Measurements from ENCODE around the gene PPP1R3G.

The PPP1R3G gene

DNA sequence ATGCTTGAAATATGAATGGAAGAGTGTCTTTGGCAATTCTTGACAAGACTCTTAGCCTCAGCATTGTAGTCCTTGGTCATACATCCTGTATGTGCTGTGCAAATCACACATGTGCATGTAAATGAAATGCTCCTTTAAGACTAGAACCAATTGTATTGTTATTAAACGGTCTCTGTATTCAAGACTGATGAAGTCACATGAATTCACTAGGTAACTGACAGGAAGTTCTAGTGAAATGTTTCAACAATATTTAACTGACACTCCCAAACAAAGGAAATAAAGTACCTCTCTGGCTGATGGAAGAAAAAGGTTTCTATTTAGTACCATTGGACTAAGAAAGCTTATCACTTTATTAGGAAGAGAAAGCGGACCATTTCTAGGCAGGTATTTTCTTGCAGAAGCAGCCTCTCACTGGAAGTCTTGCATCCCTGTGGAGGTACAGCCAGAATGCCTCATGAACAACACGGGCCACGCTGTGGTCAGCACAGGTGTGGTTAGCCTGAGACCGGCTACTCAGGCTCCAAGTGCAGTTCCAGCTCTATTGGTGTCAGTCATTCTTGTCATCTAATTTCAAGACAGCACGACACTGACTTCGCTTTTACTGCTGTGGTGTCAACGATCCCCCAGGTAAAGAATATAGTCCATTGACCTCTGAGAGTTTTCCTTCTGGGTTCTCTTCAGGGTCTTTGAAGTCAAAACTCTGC is 17.3 kb downstream of the PPP1R3G start:
- H2BK15ac ChIP-seq (ENCODE audit: low read length) = no peak overlapping the region
- no CpG with 5 or more reads among the region's 8 CpGs for WGBS, 2 donors (ENCODE audit: extremely low coverage in 2 of 2, insufficient read length in 2 of 2, insufficient replicate concordance in 1 of 2)
- no peak overlapping the region for H4K8ac ChIP-seq (ENCODE audit: low read depth, low read length)
- H3K27me3 ChIP-seq (ENCODE audit: control insufficient read depth in 3 of 3, insufficient read depth in 3 of 3, low read depth in 1 of 3, low read length in 3 of 3) = no peaks in the 10 kb centered on the region
- H3K4me1 ChIP-seq (ENCODE audit: control insufficient read depth in 2 of 2, insufficient read depth in 1 of 2, low read depth in 1 of 2, low read length in 2 of 2) = peaks cover 0 to 4% of the 10 kb centered on the region in 2 donors
- H3K4ac ChIP-seq (ENCODE audit: low read length) = no peak overlapping the region
- DNase-seq (ENCODE audit: low spot score) = no peak
- no peak overlapping the region for H4K91ac ChIP-seq (ENCODE audit: low read depth, low read length, poor library complexity)
- no peak overlapping the region for H3K14ac ChIP-seq (ENCODE audit: low read length)
- no peak overlapping the region for H3K23ac ChIP-seq (ENCODE audit: low read depth, low read length, poor library complexity)
- H3K18ac ChIP-seq (ENCODE audit: low read length) = no peak overlapping the region
- H3K9me3 ChIP-seq (replicated peaks in 1 of 2; ENCODE audit: control insufficient read depth in 2 of 2, insufficient read depth in 1 of 2, low read depth in 1 of 2, low read length in 2 of 2) = no peaks in the 10 kb centered on the region
- H2BK120ac ChIP-seq (ENCODE audit: low read depth, low read length) = no peak overlapping the region
- H3K4me2 ChIP-seq (ENCODE audit: insufficient read depth, low read length, poor library complexity, severe bottlenecking) = no peak overlapping the region
- no peak overlapping the region for H2AK5ac ChIP-seq (ENCODE audit: low read depth, low read length)
- no peak overlapping the region for H3K4me3 ChIP-seq (ENCODE audit: low read length in 2 of 2)
- H3K9ac ChIP-seq (ENCODE audit: low read depth, low read length, poor library complexity) = no peak overlapping the region
- H3K27ac ChIP-seq (replicated peaks; ENCODE audit: low read length) = no peak overlapping the region
- peaks cover 0 to 1% of the 10 kb centered on the region in 2 donors for H3K36me3 ChIP-seq (replicated peaks in 1 of 2; ENCODE audit: control insufficient read depth in 2 of 2, insufficient read depth in 2 of 2, low read length in 2 of 2)
- H3K79me1 ChIP-seq (ENCODE audit: low read depth, low read length) = no peaks in the 10 kb centered on the region
- no peak overlapping the region for H2BK12ac ChIP-seq (ENCODE audit: low read length)
- H2AFZ ChIP-seq (ENCODE audit: low read length) = no peak overlapping the region
- H2BK5ac ChIP-seq (ENCODE audit: low read length) = no peak overlapping the region

DNA sequence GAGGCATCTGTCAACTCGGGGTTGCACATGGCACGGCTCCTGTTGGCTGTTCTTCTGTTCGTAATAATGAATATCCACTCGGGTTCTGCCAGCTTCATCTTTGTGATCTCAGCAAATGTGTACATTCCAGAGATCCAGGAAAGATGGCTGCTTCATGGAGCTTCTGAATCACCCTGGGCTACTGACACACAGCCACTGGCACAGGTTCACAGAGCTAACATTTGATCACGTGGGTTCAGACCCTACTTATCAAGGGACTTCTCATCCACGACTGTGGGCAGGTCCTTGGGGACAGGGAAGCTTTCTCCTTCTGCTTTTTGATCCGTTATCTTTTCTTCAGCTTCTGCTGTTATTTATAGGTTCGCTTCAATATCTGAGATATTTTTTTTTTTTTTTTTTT is 18.1 kb downstream of the PPP1R3G start:
- Histone ChIP-seq H2AK5ac (ENCODE audit: low read depth, low read length) (no peak overlapping the region), H3K79me1 (ENCODE audit: low read depth, low read length) (no peaks in the 10 kb centered on the region)

DNA sequence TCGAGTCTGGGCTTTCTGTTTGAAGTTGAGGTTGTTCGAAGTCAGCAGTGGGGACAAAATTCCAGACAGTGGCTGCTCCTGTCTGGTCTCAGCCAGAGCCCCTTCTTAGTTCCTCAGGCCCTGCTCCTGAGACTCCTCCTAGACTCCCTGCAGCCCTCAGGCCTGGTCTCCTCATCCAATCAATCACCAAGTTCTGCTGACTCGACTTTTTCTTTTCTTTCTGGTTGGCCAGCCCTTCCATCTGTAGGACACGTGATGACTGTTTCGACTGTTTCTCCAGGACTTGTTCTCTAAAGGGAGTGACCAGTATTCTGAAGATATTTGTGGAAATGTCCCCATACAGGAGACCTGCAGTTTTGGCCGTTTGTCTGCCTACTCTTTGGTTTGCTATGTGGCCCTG is 19.5 kb downstream of the PPP1R3G start:
- Histone ChIP-seq H2AFZ (ENCODE audit: low read length) (no peak overlapping the region), H4K8ac (ENCODE audit: low read depth, low read length) (no peak overlapping the region), H3K27ac (replicated peaks; ENCODE audit: low read length) (no peak overlapping the region), H3K4me2 (ENCODE audit: insufficient read depth, low read length, poor library complexity, severe bottlenecking) (no peak overlapping the region), H3K4me1 (ENCODE audit: control insufficient read depth in 2 of 2, insufficient read depth in 1 of 2, low read depth in 1 of 2, low read length in 2 of 2) (peaks cover 0 to 4% of the 10 kb centered on the region in 2 donors), H3K18ac (ENCODE audit: low read length) (no peak overlapping the region), H3K79me1 (ENCODE audit: low read depth, low read length) (no peaks in the 10 kb centered on the region), H2AK5ac (ENCODE audit: low read depth, low read length) (no peak overlapping the region), H3K23ac (ENCODE audit: low read depth, low read length, poor library complexity) (no peak overlapping the region), H3K9me3 (replicated peaks in 1 of 2; ENCODE audit: control insufficient read depth in 2 of 2, insufficient read depth in 1 of 2, low read depth in 1 of 2, low read length in 2 of 2) (no peaks in the 10 kb centered on the region), H2BK15ac (ENCODE audit: low read length) (no peak overlapping the region), H4K91ac (ENCODE audit: low read depth, low read length, poor library complexity) (no peak overlapping the region), H2BK120ac (ENCODE audit: low read depth, low read length) (no peak overlapping the region), H2BK5ac (ENCODE audit: low read length) (no peak overlapping the region), H3K27me3 (ENCODE audit: control insufficient read depth in 3 of 3, insufficient read depth in 3 of 3, low read depth in 1 of 3, low read length in 3 of 3) (no peaks in the 10 kb centered on the region), H3K4me3 (ENCODE audit: low read length in 2 of 2) (no peak overlapping the region), H2BK12ac (ENCODE audit: low read length) (no peak overlapping the region), H3K4ac (ENCODE audit: low read length) (no peak overlapping the region), H3K14ac (ENCODE audit: low read length) (no peak overlapping the region), H3K36me3 (replicated peaks in 1 of 2; ENCODE audit: control insufficient read depth in 2 of 2, insufficient read depth in 2 of 2, low read length in 2 of 2) (peaks cover 2 to 8% of the 10 kb centered on the region in 2 donors), H3K9ac (ENCODE audit: low read depth, low read length, poor library complexity) (no peak overlapping the region)
- WGBS, 2 donors (ENCODE audit: extremely low coverage in 2 of 2, insufficient read length in 2 of 2, insufficient replicate concordance in 1 of 2) = no CpG with 5 or more reads among the region's 6 CpGs
- no peak for DNase-seq (ENCODE audit: low spot score)

More for the DNA sequence above, 18.1 kb downstream of the PPP1R3G start:
- H2BK12ac ChIP-seq (ENCODE audit: low read length) = no peak overlapping the region
- no peak overlapping the region for H2BK5ac ChIP-seq (ENCODE audit: low read length)
- no peak overlapping the region for H3K23ac ChIP-seq (ENCODE audit: low read depth, low read length, poor library complexity)
- no peak overlapping the region for H3K4me3 ChIP-seq (ENCODE audit: low read length in 2 of 2)
- no peak overlapping the region for H3K4ac ChIP-seq (ENCODE audit: low read length)
- H3K36me3 ChIP-seq (replicated peaks in 1 of 2; ENCODE audit: control insufficient read depth in 2 of 2, insufficient read depth in 2 of 2, low read length in 2 of 2) = peaks cover 0 to 2% of the 10 kb centered on the region in 2 donors
- no peaks in the 10 kb centered on the region for H3K27me3 ChIP-seq (ENCODE audit: control insufficient read depth in 3 of 3, insufficient read depth in 3 of 3, low read depth in 1 of 3, low read length in 3 of 3)
- H4K91ac ChIP-seq (ENCODE audit: low read depth, low read length, poor library complexity) = no peak overlapping the region
- no peak for DNase-seq (ENCODE audit: low spot score)
- no peak overlapping the region for H3K4me2 ChIP-seq (ENCODE audit: insufficient read depth, low read length, poor library complexity, severe bottlenecking)
- H2BK120ac ChIP-seq (ENCODE audit: low read depth, low read length) = no peak overlapping the region
- H2BK15ac ChIP-seq (ENCODE audit: low read length) = no peak overlapping the region
- no peak overlapping the region for H4K8ac ChIP-seq (ENCODE audit: low read depth, low read length)
- no peak overlapping the region for H3K14ac ChIP-seq (ENCODE audit: low read length)
- no peaks in the 10 kb centered on the region for H3K9me3 ChIP-seq (replicated peaks in 1 of 2; ENCODE audit: control insufficient read depth in 2 of 2, insufficient read depth in 1 of 2, low read depth in 1 of 2, low read length in 2 of 2)
- no peak overlapping the region for H3K27ac ChIP-seq (replicated peaks; ENCODE audit: low read length)
- H3K9ac ChIP-seq (ENCODE audit: low read depth, low read length, poor library complexity) = no peak overlapping the region
- H3K4me1 ChIP-seq (ENCODE audit: control insufficient read depth in 2 of 2, insufficient read depth in 1 of 2, low read depth in 1 of 2, low read length in 2 of 2) = peaks cover 0 to 4% of the 10 kb centered on the region in 2 donors
- no peak overlapping the region for H3K18ac ChIP-seq (ENCODE audit: low read length)
- H2AFZ ChIP-seq (ENCODE audit: low read length) = no peak overlapping the region
- no CpG with 5 or more reads among the region's 8 CpGs for WGBS, 2 donors (ENCODE audit: extremely low coverage in 2 of 2, insufficient read length in 2 of 2, insufficient replicate concordance in 1 of 2)

DNA sequence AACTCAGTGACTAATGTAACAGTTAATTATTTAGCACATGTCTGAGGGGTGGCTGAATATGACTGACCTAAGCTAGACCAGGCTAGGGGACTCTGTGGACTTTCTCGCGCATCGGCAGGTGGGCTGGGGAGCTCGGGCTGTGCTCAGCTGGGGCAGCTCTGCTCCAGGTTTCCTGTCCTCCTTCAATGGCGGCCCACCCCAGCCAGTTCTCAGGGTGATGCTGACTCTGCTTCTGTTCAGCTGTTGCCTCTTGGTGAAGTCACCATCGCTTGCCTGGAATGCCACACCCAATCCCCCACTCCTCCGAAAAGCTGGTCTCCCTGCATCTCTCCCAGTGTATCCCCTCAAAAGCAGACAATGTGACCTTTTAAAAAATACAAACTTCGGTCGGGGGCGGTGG is 20.0 kb downstream of the PPP1R3G start:
- Histone ChIP-seq H3K4ac (ENCODE audit: low read length) (no peak overlapping the region), H3K9ac (ENCODE audit: low read depth, low read length, poor library complexity) (no peak overlapping the region), H2AK5ac (ENCODE audit: low read depth, low read length) (no peak overlapping the region), H3K4me2 (ENCODE audit: insufficient read depth, low read length, poor library complexity, severe bottlenecking) (no peak overlapping the region), H4K8ac (ENCODE audit: low read depth, low read length) (no peak overlapping the region), H2BK15ac (ENCODE audit: low read length) (no peak overlapping the region), H3K14ac (ENCODE audit: low read length) (no peak overlapping the region), H3K23ac (ENCODE audit: low read depth, low read length, poor library complexity) (no peak overlapping the region), H2BK120ac (ENCODE audit: low read depth, low read length) (no peak overlapping the region), H4K91ac (ENCODE audit: low read depth, low read length, poor library complexity) (no peak overlapping the region), H3K36me3 (replicated peaks in 1 of 2; ENCODE audit: control insufficient read depth in 2 of 2, insufficient read depth in 2 of 2, low read length in 2 of 2) (peaks cover 2 to 8% of the 10 kb centered on the region in 2 donors), H3K18ac (ENCODE audit: low read length) (no peak overlapping the region), H3K9me3 (replicated peaks in 1 of 2; ENCODE audit: control insufficient read depth in 2 of 2, insufficient read depth in 1 of 2, low read depth in 1 of 2, low read length in 2 of 2) (no peaks in the 10 kb centered on the region), H3K79me1 (ENCODE audit: low read depth, low read length) (no peaks in the 10 kb centered on the region), H3K27ac (replicated peaks; ENCODE audit: low read length) (no peak overlapping the region), H3K27me3 (ENCODE audit: control insufficient read depth in 3 of 3, insufficient read depth in 3 of 3, low read depth in 1 of 3, low read length in 3 of 3) (no peaks in the 10 kb centered on the region), H2BK5ac (ENCODE audit: low read length) (no peak overlapping the region), H3K4me3 (ENCODE audit: low read length in 2 of 2) (no peak overlapping the region), H2AFZ (ENCODE audit: low read length) (no peak overlapping the region), H3K4me1 (ENCODE audit: control insufficient read depth in 2 of 2, insufficient read depth in 1 of 2, low read depth in 1 of 2, low read length in 2 of 2) (peaks cover 0 to 4% of the 10 kb centered on the region in 2 donors), H2BK12ac (ENCODE audit: low read length) (no peak overlapping the region)
- WGBS, 2 donors (ENCODE audit: extremely low coverage in 2 of 2, insufficient read length in 2 of 2, insufficient replicate concordance in 1 of 2) = no CpG with 5 or more reads among the region's 10 CpGs
- DNase-seq (ENCODE audit: low spot score) = no peak

All from neuronal stem cell (in vitro differentiated cells).